Midbrain (tissue), 1 donor: ENCODE data around the gene COL23A1.
"Not testable (repeated sequence)": the region's sequence is repeated elsewhere in the genome, so short reads cannot be mapped to it uniquely, and the experiment has no call there.

ENCODE experiments used
- DNase-seq: peaks from one replicate; lab custom pipeline; 2025; lab: John Stamatoyannopoulos, UW

Gene COL23A1

DNA sequence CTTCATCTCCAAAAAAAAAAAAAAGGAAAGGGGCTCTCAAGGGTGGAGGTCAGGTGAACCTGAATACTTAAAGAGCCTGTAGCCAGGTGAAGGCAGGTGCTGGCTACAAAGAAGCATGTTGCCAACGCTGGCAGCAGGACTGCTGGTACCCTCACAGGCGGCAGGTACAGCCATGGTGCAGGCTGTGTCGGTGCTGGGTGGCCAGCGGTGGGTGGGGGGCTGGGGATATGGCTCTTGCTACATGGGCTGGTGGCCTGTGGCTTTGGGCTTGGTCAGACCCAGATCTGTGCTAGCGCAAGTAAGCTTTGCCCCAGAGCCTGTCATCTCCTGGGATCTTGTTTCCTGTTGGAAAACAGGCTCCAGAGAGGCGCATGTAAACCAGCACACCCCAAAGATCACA is 271.3 kb downstream of the COL23A1 start:
- no peak for DNase-seq

DNA sequence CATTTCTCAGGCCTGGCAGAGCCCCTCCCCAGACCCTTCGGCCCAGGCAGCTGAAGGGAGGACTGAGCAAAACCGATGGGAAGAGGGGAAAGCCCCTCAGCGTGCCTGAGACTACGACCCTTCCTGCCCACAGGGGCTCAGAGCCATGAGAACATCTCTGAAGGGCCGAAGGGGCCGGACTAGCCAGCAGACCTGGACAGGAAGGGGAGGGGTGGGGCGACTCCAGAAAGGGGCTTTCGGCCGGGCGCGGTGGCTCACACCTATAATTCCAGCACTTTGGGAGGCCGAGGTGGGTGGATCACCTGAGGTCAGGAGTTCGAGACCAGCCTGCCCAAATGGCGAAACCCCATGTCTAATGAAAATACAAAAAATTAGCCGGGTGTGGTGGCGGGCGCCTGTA is 271.8 kb downstream of the COL23A1 start:
- DNase-seq: no peak

DNA sequence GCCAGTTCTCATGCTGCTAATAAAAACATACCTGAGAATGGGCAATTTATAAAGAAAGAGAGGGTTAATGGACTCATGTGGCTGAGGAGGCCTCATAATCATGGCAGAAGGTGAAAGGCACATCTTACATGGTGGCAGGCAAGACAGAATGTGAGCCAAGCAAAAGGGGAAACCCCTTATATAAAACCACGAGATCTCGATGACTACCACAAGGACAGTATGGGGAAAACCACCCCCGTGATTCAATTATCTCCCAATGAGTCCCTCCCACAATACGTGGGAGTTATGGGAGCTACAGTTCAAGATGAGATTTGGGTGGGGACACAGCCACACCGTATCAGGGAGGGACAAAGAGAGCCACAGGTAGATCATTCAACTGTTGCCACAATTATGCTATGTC is 272.5 kb downstream of the COL23A1 start:
- DNase-seq: not testable (repeated sequence)

DNA sequence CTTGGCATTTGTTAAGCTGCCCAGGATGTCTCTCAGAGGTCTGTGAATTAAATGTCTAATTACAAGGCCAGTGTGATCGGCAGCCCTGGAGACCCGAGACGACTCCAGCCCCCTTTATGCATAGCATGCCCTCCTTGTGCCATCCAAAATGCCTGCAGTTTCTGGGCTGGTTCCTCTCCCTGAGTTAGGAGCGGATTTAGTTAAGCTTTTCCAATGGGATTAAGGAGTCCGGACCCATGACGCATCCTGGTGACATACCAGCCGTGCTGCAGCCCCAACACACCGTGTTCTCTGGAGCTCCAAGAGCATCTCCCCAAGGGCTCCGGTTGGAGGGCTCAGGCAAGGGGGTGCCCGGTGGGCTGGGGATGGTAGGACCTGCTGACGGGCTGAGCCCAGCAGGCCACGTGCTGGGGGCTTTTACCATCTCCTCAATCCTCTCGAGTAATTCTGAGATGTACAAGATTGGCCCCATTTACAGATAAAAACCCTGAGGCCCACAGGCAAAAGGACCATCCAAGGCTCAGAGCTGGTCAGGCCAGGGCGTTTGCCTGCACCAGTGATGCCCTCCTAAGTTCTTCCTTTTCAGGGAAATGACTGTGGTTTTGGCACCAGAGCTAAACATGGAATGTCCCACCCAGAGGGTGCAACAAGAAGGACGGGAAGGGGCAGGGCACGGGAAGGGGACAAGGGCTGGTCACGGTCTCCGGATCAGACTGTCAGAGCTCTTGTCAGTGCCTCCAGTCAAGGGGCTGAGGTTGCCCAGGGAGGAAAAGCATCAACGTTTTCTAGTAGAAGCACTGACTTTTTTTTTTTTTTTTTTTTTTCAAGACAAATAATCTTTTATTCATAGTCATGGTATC is 275.0 kb downstream of the COL23A1 start:
- DNase-seq: no peak

DNA sequence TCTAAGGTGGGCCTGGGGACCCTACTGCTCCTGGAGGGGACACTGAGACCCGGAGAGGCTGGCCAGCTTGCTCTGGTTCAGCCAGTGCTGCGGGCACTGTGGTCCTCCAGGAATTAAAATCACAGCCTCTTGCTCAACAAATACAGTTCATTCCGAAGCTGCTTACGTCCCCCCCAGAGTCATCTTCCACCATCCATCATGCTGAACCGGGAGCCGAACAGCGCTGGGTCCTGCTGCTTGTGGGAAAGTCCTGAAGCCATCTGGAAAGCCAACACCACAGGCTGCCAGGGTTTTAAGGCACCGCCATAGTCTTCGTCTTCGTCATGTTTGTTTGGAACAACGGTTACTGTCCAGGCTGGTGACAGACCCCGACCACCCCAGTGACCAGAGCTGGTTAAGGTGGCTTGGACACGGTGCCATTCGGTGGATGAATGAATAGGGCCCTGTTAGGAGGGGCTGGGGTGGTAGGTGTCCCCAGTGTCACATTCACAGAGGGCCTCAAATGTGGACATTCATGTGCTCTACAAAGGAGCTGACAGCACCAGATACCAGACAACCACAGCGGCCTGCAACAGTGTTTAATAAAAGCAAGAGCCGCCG is 276.0 kb downstream of the COL23A1 start:
- no peak for DNase-seq

DNA sequence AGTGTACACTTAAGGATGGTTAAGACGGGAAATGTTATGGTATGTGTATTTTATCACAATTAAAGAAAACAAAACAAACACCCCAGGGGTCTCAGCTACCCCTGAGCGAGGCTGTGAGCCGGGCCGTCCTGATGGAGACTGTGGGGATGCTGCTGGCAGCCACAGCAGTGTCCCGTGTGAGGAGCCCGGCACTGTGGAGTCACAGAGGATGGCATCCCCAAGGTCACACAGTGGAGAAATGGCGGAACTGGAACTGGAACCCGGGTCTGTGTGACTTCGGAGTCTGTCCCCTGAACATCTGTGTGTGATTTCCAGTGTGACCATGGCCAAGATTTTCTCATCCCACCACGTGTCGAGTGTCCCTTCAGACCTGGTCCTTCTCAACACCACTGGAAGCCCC is 276.9 kb downstream of the COL23A1 start:
- no peak for DNase-seq

DNA sequence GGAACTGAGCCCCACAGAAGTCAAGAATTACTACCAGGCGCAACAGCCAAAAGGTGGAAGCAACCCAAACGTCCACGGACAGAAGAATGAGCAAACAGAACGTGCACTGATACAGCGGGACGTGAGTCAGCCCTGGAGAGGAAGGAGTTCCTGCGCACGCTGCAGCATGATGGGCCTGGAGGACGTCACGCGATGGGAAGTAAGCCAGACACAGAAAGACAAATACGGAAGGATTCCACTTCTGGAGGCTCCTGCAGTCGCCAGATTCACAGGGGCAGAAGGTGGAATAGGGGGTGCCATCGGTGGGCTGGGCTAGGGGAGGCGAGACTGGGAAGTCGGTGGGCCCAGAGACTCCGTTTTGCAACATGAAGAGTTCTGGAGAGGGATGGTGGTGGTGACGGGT is 277.3 kb downstream of the COL23A1 start:
- no peak for DNase-seq

DNA sequence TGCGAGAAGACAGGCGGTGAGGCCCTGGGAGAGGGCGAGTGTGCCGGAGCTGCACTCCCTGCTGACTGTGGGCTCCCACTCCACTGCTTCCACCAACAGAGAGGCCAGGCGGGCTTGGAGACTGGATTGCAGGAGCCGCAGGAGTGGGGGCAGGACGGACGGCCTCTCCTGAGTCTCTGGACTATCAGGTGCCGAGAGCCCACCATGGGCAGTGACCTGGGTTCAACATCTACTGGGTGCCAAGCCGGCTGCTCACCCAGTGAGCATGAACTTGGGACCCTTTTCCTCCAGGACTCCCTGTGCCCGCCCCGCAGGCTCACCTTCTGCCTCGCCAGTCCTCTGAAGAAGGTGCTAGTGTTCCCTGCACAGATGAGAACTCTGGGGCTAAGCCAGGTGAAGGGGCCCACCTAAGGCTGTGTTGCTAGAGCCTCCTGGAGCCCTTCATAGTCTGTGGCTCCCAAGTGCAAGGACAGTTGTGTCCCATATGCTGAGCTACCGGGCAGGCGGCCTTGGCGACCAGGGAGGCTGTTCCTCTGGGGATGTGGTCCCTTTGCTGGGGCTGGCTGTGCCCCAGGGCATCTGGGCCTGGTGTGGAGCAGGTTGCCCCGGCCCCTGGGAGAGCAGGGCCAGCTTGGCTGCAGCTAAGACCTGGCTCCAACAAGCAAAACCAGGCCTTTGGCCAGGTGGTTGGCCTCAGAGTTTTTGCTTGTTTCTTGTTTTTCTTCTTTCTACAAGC is 279.9 kb downstream of the COL23A1 start:
- DNase-seq: no peak

DNA sequence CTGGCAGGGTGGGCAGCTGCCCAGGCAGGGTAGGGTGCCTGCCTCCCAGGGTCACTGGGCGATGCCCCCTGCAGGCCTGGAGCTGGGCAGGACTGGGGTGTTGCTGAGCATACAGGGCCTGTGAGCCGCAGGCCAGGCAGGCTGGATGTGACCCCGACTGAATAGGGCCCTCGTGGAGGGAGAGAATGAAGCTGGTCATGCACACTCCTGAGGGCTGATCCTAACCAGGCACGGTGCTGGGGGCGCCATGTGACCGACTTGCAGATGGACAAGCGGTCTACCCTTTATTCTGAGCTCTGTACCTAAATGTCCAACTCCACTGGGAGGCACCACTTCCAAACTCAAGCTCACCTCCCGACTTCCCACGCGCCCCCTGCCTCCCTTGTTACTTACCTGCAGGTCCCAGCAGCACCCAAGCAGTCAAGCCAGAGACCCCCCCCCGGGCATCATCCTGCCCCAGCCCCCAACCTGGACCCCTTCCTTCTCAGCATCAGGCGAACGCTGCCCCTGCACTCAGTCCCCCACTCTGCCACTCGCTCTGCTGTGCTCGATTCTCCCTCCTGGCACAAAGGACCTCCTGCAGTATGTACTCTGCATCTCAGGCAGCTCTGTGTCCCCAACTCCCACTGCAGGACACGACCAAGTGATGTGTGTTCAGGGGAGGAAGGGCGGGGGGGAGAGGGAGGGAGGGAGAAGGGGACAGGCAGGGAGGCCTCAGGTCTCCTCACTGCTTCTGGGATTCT is 280.8 kb downstream of the COL23A1 start:
- DNase-seq: no peak

DNA sequence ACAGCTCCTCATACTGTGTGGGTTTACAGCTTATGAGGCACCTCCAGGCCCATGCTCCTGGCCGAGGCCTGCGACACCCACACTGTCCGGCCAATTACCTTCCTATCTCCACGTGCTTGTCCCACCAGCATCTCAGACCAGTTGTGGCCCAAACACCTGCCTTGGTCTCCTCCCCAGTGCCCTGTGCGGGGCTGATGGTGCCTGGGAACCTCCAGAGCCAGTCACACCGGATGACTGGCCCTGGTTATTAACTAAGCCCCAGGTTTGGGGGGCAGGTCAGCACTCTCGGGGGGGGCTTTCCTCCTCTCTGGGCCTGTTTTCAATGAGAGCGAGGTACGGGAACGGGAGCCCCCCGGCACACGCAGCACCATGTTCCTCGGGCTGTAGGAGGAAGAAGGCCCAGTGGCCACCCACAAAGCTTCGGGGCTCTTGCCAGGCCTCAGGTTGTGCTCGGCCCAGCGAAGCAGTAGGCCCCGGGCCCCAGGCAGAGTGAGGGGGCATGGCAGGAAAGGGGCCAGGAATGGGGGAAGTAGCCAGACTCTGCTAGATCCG is 281.6 kb downstream of the COL23A1 start:
- DNase-seq: no peak

DNA sequence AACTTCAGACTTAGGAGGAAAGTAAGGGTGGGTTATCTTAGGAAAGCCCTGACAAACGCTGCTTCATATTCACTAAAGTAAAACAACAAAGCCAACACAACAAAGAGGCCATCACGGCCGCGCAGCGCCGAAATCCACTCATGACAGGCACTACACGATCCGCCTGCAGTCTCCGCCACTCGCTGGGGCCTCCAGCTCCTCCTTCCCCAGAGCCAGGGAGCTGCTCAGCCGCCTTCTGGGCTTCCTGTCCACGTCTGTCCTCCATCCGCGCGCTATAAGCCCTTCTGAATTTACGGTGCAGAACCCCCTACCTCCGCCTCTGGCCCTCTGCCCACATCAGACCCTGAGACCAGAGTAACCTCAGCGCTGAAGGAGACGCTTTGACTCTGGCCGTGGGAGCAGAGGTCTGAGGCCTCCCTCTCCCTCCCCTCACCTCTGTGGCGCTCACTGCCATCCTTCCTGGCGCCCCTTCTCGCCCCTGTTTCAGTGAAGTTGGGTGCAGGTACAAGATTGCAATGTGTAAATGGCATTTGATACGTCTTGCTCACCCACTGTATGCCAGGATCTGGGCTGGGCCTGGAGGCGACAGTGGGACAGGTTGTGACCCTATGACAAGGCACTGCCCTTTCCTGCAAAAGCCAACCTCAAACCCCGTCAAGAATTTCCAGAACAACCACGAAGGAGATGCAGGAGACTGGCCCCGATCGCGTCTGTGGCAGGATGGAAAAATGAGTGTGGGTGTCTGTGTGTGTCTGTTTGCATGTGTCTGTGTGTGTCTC is 282.7 kb downstream of the COL23A1 start:
- no peak for DNase-seq

DNA sequence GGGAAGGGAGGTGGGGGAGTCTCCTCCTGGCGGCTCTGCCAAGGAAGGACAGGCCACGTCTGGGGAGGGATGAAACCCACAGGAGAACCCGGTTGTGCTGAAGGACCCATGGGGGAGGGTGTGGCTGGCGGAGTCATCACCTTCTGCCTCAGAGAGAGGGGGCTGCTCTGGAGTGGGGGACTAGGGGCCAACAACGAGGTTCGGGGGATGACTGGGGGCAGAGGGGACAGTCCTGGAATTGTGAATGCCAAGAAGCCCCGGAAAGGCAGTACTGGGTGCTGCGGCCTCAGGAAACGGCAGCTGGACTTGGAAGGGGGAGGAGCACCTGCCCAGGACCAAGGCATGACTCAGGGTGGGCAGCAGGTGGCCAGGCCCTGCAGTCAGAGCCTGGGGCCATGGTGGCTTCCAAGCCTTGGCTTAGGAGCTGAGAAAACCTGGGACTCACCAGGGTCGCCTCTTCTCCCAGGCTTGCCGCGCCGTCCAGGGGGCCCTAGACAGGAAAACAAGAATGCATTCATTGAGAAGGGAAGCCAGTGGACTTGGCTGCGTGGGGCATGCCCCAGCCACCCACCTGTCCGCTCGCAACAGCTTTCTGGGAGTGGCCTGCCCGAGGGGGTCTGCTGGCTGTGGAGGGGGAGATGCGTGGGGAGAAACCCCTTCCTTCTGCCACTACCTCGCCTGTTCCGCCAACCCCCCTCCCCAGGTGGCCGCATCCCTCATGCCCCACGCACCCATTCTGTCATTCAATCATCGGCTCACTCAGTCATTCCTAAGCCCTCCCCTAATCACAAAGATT is 283.6 kb downstream of the COL23A1 start:
- DNase-seq: no peak

DNA sequence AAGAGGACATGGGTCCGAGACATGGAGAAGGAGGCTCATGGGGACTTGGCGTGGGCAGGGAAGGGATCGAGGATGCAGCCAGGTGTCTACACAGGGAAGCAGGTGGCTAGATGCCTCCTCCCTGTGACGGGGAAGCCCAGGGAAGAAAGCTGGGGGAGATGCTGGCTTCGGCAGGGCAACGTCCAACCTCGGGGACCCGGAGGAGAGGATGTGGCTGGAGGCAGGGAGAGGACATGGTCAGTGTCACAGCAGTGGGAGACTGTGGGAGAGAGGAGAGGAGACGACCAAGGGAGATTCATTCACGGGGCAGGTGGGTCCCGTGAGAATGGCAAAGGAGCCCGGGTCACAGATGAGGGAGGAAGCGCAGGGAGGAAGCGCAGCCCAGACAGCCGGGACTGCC is 284.4 kb downstream of the COL23A1 start:
- no peak for DNase-seq

DNA sequence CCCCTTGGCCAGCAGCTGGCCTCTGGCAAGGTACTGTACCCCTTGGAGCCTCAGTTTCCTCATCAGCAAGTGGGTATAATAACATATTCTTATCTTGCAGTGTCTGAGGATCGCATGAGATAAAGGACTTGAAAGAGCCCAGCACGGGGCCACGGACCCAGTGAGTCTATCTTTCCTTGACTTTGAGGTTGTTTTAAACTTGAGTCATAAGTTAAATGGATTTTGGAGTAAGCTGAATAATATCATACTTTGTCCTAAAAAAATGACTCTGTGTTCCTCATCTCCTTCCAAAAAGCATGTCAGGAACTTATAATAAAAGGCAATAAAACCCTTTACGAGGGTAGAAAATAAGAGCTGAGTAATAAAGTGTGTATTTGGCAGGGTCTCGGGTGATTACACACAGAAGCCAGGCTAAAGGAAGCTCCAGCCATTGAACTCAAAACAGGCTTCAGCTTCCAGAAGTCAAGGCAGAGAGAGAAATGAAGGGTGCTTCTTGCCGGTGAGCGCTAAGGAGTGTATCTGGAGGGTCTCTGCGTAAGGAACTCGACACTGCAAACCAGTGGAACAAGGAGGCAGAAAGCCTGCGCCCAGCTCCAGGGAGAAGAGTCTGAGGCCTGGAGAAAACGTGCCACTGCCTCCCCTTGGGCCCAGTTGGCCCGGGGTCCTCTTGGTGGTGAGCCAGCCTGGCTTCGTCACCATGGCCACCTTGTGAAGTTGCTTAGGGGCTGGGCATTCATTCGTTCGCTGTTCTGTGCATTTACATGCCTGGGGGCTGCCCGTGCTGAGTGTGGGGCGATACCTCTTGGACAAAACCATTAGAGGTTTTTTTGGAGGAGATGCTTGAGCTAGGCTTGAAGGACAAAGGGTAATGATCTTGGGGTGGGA is 285.2 kb downstream of the COL23A1 start:
- no peak for DNase-seq

DNA sequence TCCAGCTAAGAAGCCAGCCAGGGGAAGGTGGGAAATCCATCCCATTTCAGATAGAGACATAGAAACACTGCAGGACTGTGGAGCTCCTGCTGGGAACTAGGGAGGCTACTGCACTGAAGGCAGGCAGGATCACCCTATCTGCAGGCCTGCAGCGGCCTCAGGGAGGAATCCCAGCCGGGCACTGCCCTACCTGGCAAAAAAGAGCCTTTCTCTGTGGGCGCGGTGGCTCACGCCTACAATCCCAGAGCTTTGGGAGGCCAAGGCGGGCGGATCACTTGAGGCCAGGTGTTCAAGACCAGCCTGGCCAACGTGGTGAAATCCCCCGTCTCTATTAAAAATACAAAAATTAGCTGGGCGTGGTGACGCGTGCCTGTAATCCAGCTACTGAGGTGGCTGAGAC is 286.2 kb downstream of the COL23A1 start:
- no peak for DNase-seq

DNA sequence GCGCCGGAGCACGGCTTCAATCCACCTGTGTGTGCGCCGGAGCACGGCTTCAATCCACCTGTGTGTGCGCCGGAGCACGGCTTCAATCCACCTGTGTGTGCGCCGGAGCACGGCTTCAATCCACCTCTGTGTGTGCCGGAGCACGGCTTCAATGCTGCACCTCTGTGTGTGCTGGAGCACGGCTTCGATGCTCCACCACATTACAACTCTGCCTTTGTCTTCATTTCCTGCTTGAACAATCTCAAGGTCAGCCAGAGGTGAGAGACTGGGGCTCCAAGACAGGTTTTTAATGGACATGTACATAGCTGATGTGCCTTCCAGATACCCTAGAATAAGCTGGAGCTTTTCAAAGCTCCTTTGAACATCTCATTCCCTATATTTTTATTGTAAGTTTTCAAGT is 287.9 kb downstream of the COL23A1 start:
- DNase-seq: not testable (repeated sequence)

DNA sequence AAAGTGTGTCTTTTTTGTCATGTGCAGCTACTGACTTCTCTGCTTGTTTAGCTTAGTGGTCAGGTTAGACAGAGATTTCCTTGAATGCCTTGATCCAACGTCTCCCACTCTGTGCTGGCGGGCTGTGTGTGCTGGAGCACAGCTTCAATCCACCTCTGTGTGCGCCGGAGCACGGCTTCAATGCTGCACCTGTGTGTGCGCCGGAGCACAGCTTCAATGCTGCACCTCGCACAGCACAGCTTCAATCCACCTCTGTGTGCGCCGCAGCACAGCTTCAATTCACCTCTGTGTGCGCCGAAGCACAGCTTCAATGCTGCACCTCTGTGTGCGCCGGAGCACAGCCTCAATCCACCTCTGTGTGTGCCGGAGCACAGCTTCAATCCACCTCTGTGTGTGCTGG is 288.6 kb downstream of the COL23A1 start:
- no peak for DNase-seq

DNA sequence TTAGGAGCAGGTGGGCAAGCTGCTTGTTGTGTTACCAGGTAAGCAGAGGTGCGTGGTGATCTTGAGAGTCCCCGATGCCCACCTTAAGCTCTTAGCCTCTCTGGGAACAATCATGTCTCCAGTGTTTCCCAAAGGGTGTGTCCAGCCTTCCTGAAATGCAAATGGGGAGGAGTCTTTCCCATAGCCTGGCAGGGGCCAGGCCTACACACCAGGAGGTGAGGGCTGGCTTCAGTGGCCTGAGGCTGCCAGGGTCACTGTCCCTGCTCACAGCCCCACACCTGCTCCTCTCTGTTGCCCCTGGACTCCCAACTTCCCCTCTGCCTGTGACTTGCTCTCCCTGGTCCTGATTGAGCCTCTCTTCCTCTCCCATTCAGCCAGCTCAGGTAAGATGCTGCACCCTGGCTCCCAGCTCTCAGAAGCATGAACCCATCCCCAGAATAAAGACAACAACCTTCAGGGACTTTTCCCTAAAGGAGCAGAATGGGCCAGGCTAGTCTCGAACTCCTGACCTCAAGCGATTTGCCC is 291.8 kb downstream of the COL23A1 start:
- DNase-seq: no peak

DNA sequence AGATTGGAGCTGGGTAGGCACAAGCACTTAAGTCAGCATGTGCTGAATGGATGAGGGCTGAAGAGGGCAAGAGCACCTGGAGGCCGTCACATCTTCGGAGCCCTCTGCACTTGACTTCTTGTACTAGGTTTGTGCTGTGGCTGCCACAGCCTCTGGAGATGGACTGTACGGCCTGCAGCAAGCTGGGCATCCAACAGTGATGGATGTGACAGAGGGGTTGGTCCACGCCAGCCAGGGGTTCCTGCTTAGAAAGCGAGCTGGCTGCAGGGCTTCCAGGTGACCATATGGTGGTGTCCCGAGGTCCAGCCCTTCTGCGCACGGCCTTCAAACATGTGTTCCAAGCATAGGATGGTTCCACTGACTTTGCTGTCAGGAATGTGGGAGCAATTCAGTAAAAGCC is 292.4 kb downstream of the COL23A1 start:
- no peak for DNase-seq
